K562 (cell line): Measurements from ENCODE around the gene HBG1. TPM values are rescaled to one million over a fixed set of nuclear protein-coding genes. Genes with fewer than 3 reads are reported as not detected.

Experiments
- ATAC-seq: fragments of 200-7000 bp; cut with Tn5 transposase; 3 replicates; pipeline ENCODE4 v1.9.1; 2020; ENCODE audit warnings: moderate library complexity
- BruUV-seq: library from RNA; stranded (reverse); fragments of 400-500 nt; replicated peaks from 2 replicates; lab custom pipeline; 2021; lab: Mats Ljungman, UMichigan
- CTCF ChIA-PET: fragments of 300-600 bp; formaldehyde crosslinking; extraction: SDS; loops from one replicate; lab custom pipeline; 2021; ENCODE audit warnings: low intra/inter-chr PET ratio; lab: Yijun Ruan, JAX
- POLR2A ChIA-PET: fragments of 300-600, 350-650 bp; sonication (Branson Sonifier 250); formaldehyde crosslinking; extraction: SDS; loops from one replicate; lab custom pipeline; 2021; ENCODE audit warnings: antibody characterized with exemption, inconsistent platforms; lab: Yijun Ruan, JAX
- DNase-seq, 4 experiments: peaks; one replicate each; pipeline versions ENCODE4 v3.0.0 to v3.0.0-alpha.2; 2011 to 2018; ENCODE audit warnings: low spot score in 3 of 4, mixed read lengths in 3 of 4; ENCODE audit errors: extremely low read depth in 1 of 4
- FAIRE-seq: peaks from 2 replicates; lab custom pipeline; 2011; peaks lifted over from hg19 to GRCh38; lab: Jason Lieb, UNC
- H2AFZ ChIP-seq: 2 replicates; pipeline ENCODE4 v1.6.0; 2011; ENCODE audit warnings: low read depth, low read length, control low read depth, inconsistent platforms
- H3K27ac ChIP-seq: fragments of 200-600 bp; 3 replicates; pipeline ENCODE4 v1.8.0; 2011; ENCODE audit warnings: low read depth, mild to moderate bottlenecking, control low read depth, inconsistent platforms, low read length, moderate library complexity, mixed read lengths; ENCODE audit errors: extremely low read depth
- H3K27me3 ChIP-seq, 2 experiments: fragments of 300-600 bp in 1 of 2; 2 replicates in 1 of 2; 3 replicates in 1 of 2; pipeline versions ENCODE4 v1.6.0 to v1.8.0; 2011; ENCODE audit warnings: inconsistent platforms in 2 of 2, low read length in 2 of 2, mild to moderate bottlenecking in 1 of 2, mixed read lengths in 1 of 2, moderate library complexity in 1 of 2; ENCODE audit not compliant: control insufficient read depth in 2 of 2, insufficient read depth in 2 of 2
- H3K36me3 ChIP-seq: fragments of 300-600 bp; 3 replicates; pipeline ENCODE4 v1.8.0; 2011; ENCODE audit warnings: mild to moderate bottlenecking, low read length, inconsistent platforms; ENCODE audit not compliant: control insufficient read depth, insufficient read depth
- H3K4me1 ChIP-seq, 2 experiments: fragments of 200-600 bp in 1 of 2; replicated peaks in 1 of 2; 2 replicates in 1 of 2; 3 replicates in 1 of 2; pipeline versions ENCODE4 v1.5.1 to v1.8.0; 2011; ENCODE audit warnings: inconsistent platforms in 2 of 2, low read length in 2 of 2, mild to moderate bottlenecking in 1 of 2, mixed read lengths in 1 of 2, moderate library complexity in 1 of 2; ENCODE audit not compliant: control insufficient read depth in 2 of 2, insufficient read depth in 2 of 2
- H3K4me2 ChIP-seq: 2 replicates; pipeline ENCODE4 v1.6.1; 2011; ENCODE audit warnings: low read length, control low read depth, inconsistent platforms, mixed read lengths; ENCODE audit not compliant: insufficient read depth
- H3K4me3 ChIP-seq: fragments of 200-600 bp; sonication (generic), shearing (Covaris generic); 2 replicates; pipeline ENCODE4 v1.5.1; 2016; ENCODE audit warnings: control low read depth, inconsistent platforms
- H3K79me2 ChIP-seq: fragments of 200-600 bp; 3 replicates; pipeline ENCODE4 v1.8.0; 2011; ENCODE audit warnings: low read length, inconsistent platforms; ENCODE audit not compliant: control insufficient read depth, insufficient read depth
- H3K9ac ChIP-seq, 2 experiments: 2 replicates each; pipeline versions ENCODE4 v1.6.0 to v1.6.1; 2011; ENCODE audit warnings: low read depth in 2 of 2, low read length in 2 of 2, control low read depth in 1 of 2, inconsistent platforms in 1 of 2, mild to moderate bottlenecking in 1 of 2, mixed read lengths in 1 of 2; ENCODE audit not compliant: insufficient read depth in 1 of 2
- H3K9me1 ChIP-seq: one replicate; pipeline ENCODE4 v1.6.0; 2011; ENCODE audit warnings: inconsistent platforms, mild to moderate bottlenecking, low read length, moderate library complexity; ENCODE audit not compliant: control insufficient read depth, insufficient read depth
- H3K9me3 ChIP-seq: replicated peaks from 2 replicates; pipeline ENCODE4 v1.5.1; 2011; ENCODE audit warnings: low read depth, low read length, inconsistent platforms; ENCODE audit not compliant: control insufficient read depth, insufficient read depth
- H4K20me1 ChIP-seq: replicated peaks from 2 replicates; pipeline ENCODE4 v1.6.1; 2011; ENCODE audit warnings: low read length, inconsistent platforms, mixed read lengths; ENCODE audit not compliant: control insufficient read depth, insufficient read depth
- CTBP1 ChIP-seq: fragments of 450-650 bp; IDR thresholded peaks from 2 replicates; pipeline ENCODE4 v1.6.1; 2016; ENCODE audit warnings: borderline replicate concordance
- EP400 ChIP-seq: fragments of 450-650 bp; IDR thresholded peaks from 2 replicates; pipeline ENCODE4 v1.6.1; 2017; ENCODE audit warnings: antibody characterized with exemption, mild to moderate bottlenecking, moderate library complexity
- FOXK2 ChIP-seq, 2 experiments: fragments of 450-650 bp; IDR thresholded peaks in 1 of 2; conservative IDR thresholded peaks in 1 of 2; 2 replicates each; pipeline ENCODE4 v1.6.1; 2016; ENCODE audit warnings: low read depth in 2 of 2, mild to moderate bottlenecking in 1 of 2
- KDM1A ChIP-seq, 2 experiments: fragments of 450-650 bp; IDR thresholded peaks; 2 replicates each; pipeline ENCODE4 v1.6.1; 2016; ENCODE audit warnings: mild to moderate bottlenecking in 2 of 2
- NFYB ChIP-seq: IDR thresholded peaks from 2 replicates; pipeline ENCODE4 v1.6.1; 2011; ENCODE audit warnings: mild to moderate bottlenecking, moderate library complexity; ENCODE audit not compliant: insufficient read length; ENCODE audit errors: extremely low read depth
- RUNX1 ChIP-seq: sonication (generic); IDR thresholded peaks from 2 replicates; pipeline ENCODE4 v1.6.1; 2016; ENCODE audit warnings: antibody characterized with exemption, low read depth
- SNIP1 ChIP-seq: fragments of 450-650 bp; IDR thresholded peaks from 2 replicates; pipeline ENCODE4 v1.7.1; 2017; ENCODE audit warnings: low read depth, mild to moderate bottlenecking
- ZNF695 ChIP-seq: fragments of 450-650 bp; formaldehyde crosslinking; IDR thresholded peaks from 2 replicates; pipeline ENCODE4 v1.4.0; 2020; ENCODE audit warnings: mild to moderate bottlenecking, moderate library complexity
- WGBS: fragments of 100-300 bp; shearing (Covaris generic); methylation state at CpG from one replicate; pipeline ENCODE4 v1.1.6; 2016; ENCODE audit warnings: low coverage, mixed read lengths; ENCODE audit not compliant: insufficient coverage; ENCODE audit errors: missing lambda C conversion rate; 5-methylcytosine and 5-hydroxymethylcytosine counted together
- in situ Hi-C: fragments of 300-500 bp; cut with MboI; formaldehyde crosslinking; loops from 4 replicates; pipeline ENCODE4 v1.15.0; 2018; ENCODE audit warnings: inconsistent platforms, mixed read lengths
- intact Hi-C: fragments of 100-400 bp; cut with micrococcal nuclease; formaldehyde crosslinking; loops from 2 replicates; pipeline ENCODE4 v1.14.2; 2022
- polyA plus RNA-seq, 8 experiments: library from polyadenylated mRNA; depleted of rRNA in 4 of 8; stranded (reverse) in 5 of 8; unstranded in 3 of 8; fragments of >200 nt; fragmentation: Nextera tagmentation in 2 of 8; fragmentation: Illumina TruSeq in 1 of 8; extraction: Ambion mirVana in 2 of 8; extraction: Trizol in 1 of 8; gene quantifications; 2 replicates each; pipeline versions ENCODE4 v1.2.1 to v1.2.3, GENCODE V29; 2011 to 2014; ENCODE audit warnings: inconsistent platforms in 1 of 8, missing spikeins in 1 of 8
- total RNA-seq, 7 experiments: library from RNA; depleted of rRNA in 6 of 7; stranded (reverse); fragments of >200 nt in 6 of 7; fragmentation: Illumina TruSeq in 2 of 7; extraction: Trizol in 2 of 7; gene quantifications; 2 replicates each; pipeline versions ENCODE4 v1.2.1 to v1.2.3, GENCODE V29; 2011 to 2021; ENCODE audit warnings: low replicate concordance in 1 of 7
- TF ChIP-seq, protein P1 (sequence below): fragments of 250-450 bp; sonication (Bioruptor Pico); IDR thresholded peaks from 2 replicates; pipeline ENCODE4 v1.4.0; 2020
- TF ChIP-seq, protein P2 (sequence below), 2 experiments: fragments of 250-450 bp in 1 of 2; fragments of 450-650 bp in 1 of 2; sonication (Bioruptor Pico) in 1 of 2; IDR thresholded peaks; 2 replicates each; pipeline versions ENCODE4 v1.6.1 to v1.8.0; 2016 to 2021; ENCODE audit warnings: mild to moderate bottlenecking in 2 of 2, moderate library complexity in 2 of 2, missing compliant biosample characterization in 1 of 2, missing genetic modification characterization in 1 of 2
- TF ChIP-seq, protein P3 (sequence below): fragments of 450-650 bp; IDR thresholded peaks from 2 replicates; pipeline ENCODE4 v1.6.1; 2014; ENCODE audit warnings: low read depth, mild to moderate bottlenecking, moderate library complexity, borderline replicate concordance

HBG1 gene
- total and polyA plus RNA-seq, 9 of the 15 experiments (the other 6 are each of a cell fraction or from before 2014, with no cell fraction given): 1,066 to 16,338 (median 4,898) TPM

DNA sequence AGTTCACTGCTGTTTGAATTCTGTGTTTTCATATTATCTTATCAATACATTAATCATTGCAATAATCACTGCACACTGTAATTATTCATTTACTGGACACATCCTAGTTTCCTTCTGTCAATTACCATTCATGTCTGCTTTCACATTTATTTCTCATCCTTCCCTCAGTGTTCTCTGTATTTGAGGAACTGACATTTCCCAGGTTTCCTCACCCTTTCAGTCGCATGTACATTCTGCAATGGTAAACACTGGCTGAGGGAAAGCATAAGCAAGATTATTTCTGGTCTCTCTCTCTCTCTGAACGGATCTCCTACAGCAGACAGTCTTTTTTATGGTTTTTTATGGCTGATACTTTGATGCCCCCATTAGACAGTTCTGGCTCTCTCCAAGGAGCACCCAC is 11.2 kb downstream of the HBG1 start:
- Histone ChIP-seq H3K36me3 (peaks cover 2% of the 10 kb centered on the region; the same call in 2 of the 3 replicates), H3K9me1 (no peaks in the 10 kb centered on the region), H3K9me3 (no peaks in the 10 kb centered on the region)
- TF ChIP-seq SNIP1 (no peak), CTBP1 (no peak), ZNF695 (CRISPR knock-in tag) (no peak), FOXK2 (conservative IDR thresholded peaks at IDR 0.05 in 1 of 2, IDR thresholded peaks at IDR 0.05 in 1 of 2; ENCODE audit: low read depth in 2 of 2) (peak in 1 of 2 experiments; percentile 43; a peak in 1 of 4 replicates), RUNX1 (no peak), EP400 (peak; percentile 16; the same call in 1 of the 2 replicates), KDM1A (IDR thresholded peaks at IDR 0.05) (peak; percentile 34 to 60; a peak in 3 of 4 replicates), NFYB (no peak)
- TF ChIP-seq, protein P1, sequence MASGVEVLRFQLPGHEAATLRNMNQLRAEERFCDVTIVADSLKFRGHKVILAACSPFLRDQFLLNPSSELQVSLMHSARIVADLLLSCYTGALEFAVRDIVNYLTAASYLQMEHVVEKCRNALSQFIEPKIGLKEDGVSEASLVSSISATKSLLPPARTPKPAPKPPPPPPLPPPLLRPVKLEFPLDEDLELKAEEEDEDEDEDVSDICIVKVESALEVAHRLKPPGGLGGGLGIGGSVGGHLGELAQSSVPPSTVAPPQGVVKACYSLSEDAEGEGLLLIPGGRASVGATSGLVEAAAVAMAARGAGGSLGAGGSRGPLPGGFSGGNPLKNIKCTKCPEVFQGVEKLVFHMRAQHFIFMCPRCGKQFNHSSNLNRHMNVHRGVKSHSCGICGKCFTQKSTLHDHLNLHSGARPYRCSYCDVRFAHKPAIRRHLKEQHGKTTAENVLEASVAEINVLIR (CRISPR knock-in tag): no peak
- TF ChIP-seq, protein P2, sequence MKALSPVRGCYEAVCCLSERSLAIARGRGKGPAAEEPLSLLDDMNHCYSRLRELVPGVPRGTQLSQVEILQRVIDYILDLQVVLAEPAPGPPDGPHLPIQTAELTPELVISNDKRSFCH (CRISPR knock-in tag; IDR thresholded peaks at IDR 0.05): no peak
- TF ChIP-seq, protein P2 (tag; IDR thresholded peaks at IDR 0.05): no peak
- TF ChIP-seq, protein P3, sequence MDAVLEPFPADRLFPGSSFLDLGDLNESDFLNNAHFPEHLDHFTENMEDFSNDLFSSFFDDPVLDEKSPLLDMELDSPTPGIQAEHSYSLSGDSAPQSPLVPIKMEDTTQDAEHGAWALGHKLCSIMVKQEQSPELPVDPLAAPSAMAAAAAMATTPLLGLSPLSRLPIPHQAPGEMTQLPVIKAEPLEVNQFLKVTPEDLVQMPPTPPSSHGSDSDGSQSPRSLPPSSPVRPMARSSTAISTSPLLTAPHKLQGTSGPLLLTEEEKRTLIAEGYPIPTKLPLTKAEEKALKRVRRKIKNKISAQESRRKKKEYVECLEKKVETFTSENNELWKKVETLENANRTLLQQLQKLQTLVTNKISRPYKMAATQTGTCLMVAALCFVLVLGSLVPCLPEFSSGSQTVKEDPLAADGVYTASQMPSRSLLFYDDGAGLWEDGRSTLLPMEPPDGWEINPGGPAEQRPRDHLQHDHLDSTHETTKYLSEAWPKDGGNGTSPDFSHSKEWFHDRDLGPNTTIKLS: no peak
- TF ChIP-seq, all 486 proteins: peak for 3
- intact Hi-C loops (no loop called here), in situ Hi-C loops (no loop called here)
- no peak for FAIRE-seq
- ChIA-PET CTCF (interaction anchor here (0.6 kb wide), 1 partner anchor 52 kb away, joined by 3 read pairs; no protein-coding TSS in a partner anchor), POLR2A (interaction anchor here (1.0 to 1.6 kb wide), 2 partner anchors 9 to 30 kb away, joined by 4 to 5 read pairs; no protein-coding TSS in a partner anchor)
- no peak for ATAC-seq
- Histone ChIP-seq H3K27me3 (no peaks in the 10 kb centered on the region), H3K4me2 (no peak overlapping the region), H2AFZ (no peak overlapping the region), H3K4me3 (no peak overlapping the region), H3K27ac (no peak overlapping the region; the same call in 2 of the 3 replicates), H4K20me1 (no peaks in the 10 kb centered on the region), H3K79me2 (peaks cover 41% of the 10 kb centered on the region), H3K4me1 (peaks cover 11 to 47% of the 10 kb centered on the region in 2 experiments), H3K9ac (no peak overlapping the region)
- WGBS: 18% methylated on average over 2 of the region's 2 CpGs
- BruUV-seq: no TSS peak
- no peak for DNase-seq
